Measurements from ENCODE around the gene ERLIN1. TPM values are rescaled to one million over a fixed set of nuclear protein-coding genes. Genes with fewer than 3 reads are reported as not detected.

ERLIN1 gene
- polyA plus RNA-seq, 5 donors = 37.3 to 55.6 (median 49.5) TPM

Other genes starting within 250 kb of the ERLIN1 start
- gene DNMBP, start 176.1 kb downstream of the ERLIN1 start, polyA plus RNA-seq (ENCODE audit: insufficient read depth in 1 of 5, insufficient read length in 5 of 5, low replicate concordance in 1 of 5) = 10 to 100 TPM; 30.1 to 41.5 (median 38.4) TPM
- gene CPN1, start 104.2 kb downstream of the ERLIN1 start, polyA plus RNA-seq (ENCODE audit: insufficient read depth in 1 of 5, insufficient read length in 5 of 5, low replicate concordance in 1 of 5) = under 1 TPM in 1 of 5 donors, not detected in 4; 0.16 TPM
- gene CHUK, start 43.6 kb upstream of the ERLIN1 start, polyA plus RNA-seq (ENCODE audit: insufficient read depth in 1 of 5, insufficient read length in 5 of 5, low replicate concordance in 1 of 5) = 10 to 100 TPM; 19.2 to 28.6 (median 24.7) TPM
- gene CWF19L1, start 81.6 kb upstream of the ERLIN1 start, polyA plus RNA-seq (ENCODE audit: insufficient read depth in 1 of 5, insufficient read length in 5 of 5, low replicate concordance in 1 of 5) = 10 to 100 TPM; 28.3 to 35.7 (median 33.8) TPM
- 10 to 100 TPM; 26.8 to 39.1 (median 32.9) TPM for gene BLOC1S2, start 100.7 kb upstream of the ERLIN1 start, polyA plus RNA-seq (ENCODE audit: insufficient read depth in 1 of 5, insufficient read length in 5 of 5, low replicate concordance in 1 of 5)
- under 1 TPM; 0.13 to 0.28 (median 0.23) TPM for gene PKD2L1, start 144.2 kb upstream of the ERLIN1 start, polyA plus RNA-seq (ENCODE audit: insufficient read depth in 1 of 5, insufficient read length in 5 of 5, low replicate concordance in 1 of 5)
- gene SCD, start 161.2 kb upstream of the ERLIN1 start, polyA plus RNA-seq (ENCODE audit: insufficient read depth in 1 of 5, insufficient read length in 5 of 5, low replicate concordance in 1 of 5) = 10 to 100 TPM; 16.3 to 45.3 (median 25.4) TPM